Stimulated activated CD8-positive, alpha-beta memory T cell treated with anti-CD3 and anti-CD28 coated beads, Interleukin-4, amount 100 ng/mL, for 48 hours (primary cell): ENCODE results near the gene TBXAS1.

ENCODE experiments used
- DNase-seq: peaks from one replicate; pipeline ENCODE4 v3.0.0-alpha.2; 2020

The TBXAS1 gene

DNA sequence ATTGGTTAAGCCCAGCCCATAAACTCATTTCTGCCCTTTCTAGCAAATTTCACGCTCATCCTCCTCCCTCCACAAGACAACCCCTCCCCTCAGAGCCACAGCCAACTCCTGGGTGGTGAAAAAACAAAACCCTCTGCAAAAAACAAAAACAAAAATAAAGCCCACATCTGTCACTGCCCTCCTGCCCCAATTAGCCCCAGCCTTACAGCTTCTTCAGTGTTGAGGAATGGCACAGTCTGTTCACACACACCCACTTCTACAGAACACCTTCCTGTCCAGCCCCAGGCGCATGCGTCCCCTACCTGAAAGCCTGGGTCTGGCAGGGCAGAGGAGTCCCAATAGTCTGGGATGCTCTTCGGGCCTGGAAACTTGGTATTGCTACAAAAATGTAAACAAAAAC lies 199.2 kb downstream of the TBXAS1 start:
- no peak for DNase-seq

DNA sequence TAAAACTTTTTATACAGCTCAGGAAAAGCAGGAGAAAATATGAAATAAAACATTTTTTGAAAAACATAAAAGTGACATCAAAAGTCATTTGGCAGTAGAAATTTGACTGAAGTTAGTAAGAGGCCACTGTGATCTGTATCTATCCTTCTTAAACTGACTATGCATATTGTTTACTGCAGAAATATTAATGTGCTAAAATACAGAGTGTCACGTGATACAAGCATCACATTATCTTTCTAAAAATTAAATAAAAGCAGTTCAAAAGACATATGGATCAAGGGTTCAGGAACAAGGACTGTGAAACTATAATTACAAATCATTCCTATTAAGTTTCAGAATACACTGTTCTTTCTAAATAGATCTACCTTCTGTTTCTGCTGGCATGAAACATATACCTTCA lies 200.0 kb downstream of the TBXAS1 start:
- DNase-seq = no peak

DNA sequence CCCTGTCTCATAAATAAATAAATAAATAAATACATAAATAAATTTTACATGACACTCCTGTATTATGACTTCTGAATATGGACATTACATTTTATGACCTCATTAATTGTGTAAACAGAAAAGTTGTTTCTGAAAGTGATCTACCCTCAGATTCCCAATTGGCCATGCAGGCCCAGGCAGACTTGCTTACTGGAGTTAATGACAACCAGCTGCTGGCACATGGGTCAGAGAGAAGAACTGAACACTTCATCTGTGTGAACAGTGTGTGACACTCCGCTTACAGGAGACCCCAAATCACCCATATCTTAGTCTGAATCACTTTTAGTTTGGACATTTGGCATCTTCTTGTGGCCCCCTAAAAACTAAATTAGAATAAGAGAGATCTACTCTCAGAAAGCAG lies 202.3 kb downstream of the TBXAS1 start:
- no peak for DNase-seq

DNA sequence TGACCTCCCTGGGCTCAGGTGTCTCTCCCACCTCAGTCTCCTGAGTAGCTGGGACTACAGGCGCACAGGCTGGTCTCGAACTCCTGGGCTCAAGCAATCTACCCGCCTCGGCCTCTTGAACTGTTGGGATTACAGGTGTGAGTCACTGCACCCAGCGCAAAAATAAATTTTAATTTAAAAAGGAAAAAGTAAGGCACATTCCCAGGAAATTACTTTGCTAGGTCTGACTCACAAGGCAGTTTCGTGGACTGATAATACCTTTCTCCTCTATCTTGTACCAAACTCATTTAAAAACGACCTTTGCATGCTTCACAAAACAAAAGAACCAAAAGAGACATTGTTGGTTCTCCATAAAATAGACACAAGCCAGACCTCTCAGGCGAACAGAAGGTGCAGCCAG lies 204.0 kb downstream of the TBXAS1 start:
- no peak for DNase-seq

DNA sequence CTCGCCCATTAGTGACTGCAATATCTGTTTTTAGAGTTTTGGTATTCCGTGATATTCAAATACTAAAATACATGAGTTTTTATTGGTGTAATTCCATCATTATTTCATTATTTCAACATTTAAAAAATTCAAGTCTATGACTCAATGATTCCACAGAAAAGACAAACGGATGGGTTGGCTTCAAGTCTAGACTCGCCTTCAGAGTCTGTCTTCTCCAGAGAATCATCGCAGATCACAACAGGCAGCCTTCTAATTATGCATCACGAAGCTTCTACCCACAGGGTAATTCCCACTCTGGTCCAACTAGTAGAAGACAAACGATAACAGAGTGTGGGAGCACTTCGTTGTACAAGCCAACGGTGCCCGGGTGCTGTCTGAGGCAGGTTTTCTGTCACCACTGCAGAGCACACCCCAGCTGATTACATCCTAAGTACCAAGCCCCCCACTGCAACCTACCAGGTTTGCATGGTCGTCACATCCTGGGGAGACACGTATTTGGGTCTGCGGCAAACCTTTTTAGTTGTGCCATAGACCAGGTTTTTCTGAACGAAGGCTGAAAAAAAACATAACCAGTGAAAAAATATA lies 204.8 kb downstream of the TBXAS1 start:
- no peak for DNase-seq

DNA sequence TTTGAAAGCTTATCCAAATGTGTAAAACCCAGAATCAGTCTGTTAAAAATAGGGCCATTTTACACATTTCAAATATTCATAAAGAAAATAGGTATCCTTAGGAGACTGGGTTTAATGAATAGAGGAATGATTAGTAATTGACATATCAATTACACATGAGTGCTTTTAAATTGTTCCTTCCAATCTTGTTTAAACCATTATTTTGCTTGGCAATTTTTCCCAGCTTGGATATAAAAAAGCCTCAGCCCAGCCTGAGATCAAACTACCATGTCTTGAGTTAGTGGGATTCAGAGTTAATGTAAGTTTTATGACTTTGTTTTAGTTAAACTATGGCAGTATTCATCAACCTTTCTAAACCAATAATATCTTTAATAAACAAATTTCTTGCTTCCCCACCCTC lies 205.4 kb downstream of the TBXAS1 start:
- DNase-seq = no peak

DNA sequence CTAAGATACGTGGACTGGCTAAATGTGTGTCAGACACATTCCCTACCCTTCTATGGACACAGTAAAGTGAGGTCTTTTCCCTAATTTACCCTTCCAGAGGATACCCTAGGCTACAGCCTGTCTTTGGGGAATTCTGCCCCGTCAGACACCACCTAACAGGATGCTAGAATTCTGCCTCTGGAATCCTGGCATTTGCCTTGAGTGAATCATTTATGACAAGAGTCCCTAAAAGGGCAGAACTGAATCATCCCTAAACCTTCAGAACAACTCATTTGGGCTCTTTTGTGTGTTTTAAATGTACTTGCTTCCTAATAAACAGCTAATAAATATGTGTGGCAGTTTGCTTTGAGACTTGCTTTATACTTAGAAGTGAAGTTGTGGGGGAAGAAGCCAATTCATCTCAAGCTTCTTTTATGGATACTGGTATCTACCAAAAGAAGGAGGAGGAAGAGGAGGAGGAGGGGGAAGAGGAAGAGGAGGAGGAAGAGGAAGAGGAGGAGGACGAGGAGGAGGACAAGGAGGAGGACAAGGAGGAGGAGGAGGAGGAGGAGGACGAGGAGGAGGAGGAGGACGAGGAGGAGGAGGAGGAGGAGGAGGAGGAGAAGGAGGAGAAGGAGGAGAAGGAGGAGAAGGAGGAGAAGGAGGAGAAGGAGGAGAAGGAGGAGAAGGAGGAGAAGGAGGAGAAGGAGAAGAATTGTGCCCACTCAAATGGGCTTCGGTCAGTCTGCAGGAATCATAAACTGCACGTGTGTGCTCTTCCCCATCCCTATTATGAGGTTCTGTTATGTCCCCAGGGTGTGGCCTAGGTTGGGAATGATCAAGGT lies 206.5 kb downstream of the TBXAS1 start:
- DNase-seq = no peak

DNA sequence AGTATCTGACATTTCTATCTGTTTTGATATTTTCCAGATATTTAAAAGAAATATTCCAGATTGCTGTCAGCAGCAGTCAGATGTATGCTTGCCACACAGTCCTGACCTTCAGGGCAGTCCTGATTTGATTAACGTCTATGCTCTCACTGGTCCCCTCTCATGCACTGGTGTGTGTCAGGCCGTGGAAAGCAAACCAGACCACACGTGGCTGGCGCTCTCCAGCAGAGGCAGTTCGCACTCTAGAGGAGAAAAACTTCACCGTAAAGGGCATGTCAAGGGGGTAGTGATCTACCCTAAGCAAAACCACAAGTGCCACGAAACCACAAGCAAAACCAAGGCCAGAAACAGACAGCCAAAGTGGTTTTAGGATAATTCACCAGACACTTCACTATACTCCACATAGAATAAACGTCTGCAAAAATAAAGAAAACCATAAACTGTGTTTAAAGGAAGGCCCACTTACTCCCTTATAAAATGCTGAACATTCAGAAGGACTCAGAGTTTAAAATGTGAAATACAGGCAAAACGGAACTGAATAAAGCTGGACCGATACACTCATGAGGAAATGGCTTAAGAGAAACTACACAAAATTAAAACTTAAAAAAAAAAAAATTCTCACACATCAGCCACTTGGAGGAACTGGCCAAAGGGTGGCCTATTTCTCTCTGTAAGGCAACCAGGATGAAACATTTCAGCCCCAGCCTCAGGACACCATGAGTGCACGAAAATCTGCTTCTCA lies 207.3 kb downstream of the TBXAS1 start:
- DNase-seq = peak; percentile 26

DNA sequence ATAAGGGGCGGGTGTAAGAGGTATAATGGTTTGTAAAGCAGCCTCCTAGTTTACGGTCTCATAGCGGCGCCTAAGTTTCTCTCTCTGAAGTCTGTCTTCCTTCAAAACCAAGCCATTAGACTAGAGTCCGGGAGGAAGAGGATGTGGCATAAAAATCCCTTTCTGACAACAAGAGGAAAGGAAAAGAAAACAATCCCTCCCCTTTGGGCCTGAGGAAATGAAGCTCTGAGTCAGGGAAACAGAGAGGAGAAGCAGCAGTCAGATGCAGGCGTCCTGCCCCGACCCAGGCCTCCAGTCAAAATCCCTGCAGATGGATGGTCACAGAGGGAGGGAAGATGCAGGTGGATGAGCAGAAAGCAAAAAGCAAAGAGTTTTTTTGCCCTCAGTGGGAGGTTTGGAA lies 210.0 kb downstream of the TBXAS1 start:
- no peak for DNase-seq

DNA sequence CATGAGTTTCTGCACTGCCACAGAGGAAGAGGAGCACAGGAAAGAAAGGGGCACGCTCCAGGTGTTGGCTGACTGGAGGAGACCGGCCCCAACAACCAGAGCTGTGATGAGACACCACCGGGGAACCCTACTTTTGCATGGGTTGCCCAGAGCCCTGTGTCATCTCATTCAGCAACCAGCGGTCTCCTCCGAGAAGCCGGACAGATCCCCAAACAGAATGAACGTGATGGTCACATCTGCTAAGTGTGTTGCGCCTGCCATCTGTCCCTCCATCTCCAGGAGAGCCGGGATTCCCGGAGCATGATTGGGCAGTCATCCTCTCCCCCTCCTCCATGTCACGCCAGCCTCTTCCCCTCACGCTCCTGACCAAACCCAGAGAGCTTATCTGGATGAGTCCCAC lies 210.8 kb downstream of the TBXAS1 start:
- peak; percentile 5 for DNase-seq

DNA sequence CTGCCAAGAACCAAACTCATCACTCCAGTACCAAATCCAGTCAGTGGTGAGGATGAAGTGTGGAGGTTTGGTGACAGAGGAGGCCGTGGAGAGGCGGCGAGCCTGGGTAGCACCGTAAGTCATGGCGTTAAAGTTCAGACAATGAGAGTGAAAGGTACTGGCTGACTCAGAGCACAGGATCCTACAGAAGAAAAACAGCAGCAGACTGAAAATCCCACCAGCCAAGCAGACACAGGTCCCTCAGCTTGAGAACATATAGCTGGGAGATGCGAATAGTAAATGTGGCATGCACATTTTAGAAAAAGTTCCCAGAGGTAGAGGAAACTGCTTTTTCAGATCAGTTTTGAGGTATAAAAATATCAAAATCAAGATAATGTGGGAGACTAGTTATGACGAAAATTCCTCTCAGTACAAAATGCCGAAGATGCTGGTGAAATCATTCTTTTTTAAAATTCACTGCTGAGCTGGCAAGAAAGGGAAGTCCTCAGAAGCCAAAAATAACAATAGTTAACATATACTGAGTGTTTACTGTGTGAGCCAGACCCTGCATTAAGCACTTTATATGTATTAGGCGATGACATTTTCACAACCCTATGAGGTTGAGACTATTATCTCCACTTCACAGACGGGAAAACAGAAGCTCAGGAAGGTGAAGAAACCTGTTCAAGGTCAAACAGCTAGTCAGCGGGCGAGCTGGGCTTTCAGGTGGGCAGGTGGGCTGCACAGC lies 212.8 kb downstream of the TBXAS1 start:
- no peak for DNase-seq

DNA sequence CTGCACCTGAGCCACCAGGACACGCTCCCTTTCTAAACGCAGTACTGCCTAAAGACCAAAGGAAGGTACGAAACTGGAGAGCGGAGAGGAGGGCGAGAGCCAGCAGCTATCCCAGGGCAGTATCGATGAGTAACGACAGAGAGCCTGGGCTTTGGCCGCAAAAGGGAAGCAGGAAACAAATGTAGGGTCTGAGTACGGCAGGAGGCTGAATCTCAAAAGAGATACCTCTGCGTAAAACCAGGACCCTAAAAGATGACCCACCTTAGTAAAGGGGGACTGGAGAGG lies 213.3 kb downstream of the TBXAS1 start:
- DNase-seq = peak; percentile 10

DNA sequence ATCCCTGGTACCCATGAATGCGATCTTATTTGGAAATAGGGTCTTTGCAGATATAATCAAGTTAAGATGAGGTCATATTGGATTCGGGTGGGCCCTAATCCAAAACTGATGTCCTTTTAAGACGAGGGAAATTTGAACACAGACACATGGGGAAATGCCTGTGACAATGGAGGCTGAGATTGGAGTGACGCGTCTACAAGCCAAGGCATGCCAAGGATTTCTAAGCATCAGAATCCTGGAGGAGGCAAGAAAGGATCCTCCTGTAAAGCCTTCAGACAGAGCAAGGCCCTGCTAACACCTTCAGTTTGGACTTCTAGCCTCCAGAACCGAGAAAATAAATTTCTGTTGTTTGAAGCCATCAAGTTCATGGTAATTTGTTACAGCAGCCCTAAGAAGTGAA lies 215.2 kb downstream of the TBXAS1 start:
- DNase-seq = no peak

DNA sequence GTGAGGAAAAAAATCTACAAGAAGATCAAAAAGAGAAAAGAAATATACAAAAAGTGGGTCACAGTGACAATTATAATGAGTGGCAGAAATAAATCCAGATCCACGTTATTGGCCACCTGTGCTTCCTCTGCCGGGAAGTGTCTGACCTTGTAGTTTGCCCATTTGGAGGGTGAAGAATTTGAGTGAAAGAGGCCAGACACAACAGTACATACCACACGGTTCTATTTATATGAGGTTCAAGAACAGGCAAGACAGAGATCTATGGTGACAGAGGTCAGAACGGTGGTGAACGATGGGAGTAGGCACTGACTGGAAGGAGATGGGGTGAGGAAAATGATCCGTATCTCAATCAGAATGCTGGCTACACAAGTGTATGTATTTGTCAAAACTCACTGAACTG lies 216.6 kb downstream of the TBXAS1 start:
- no peak for DNase-seq

DNA sequence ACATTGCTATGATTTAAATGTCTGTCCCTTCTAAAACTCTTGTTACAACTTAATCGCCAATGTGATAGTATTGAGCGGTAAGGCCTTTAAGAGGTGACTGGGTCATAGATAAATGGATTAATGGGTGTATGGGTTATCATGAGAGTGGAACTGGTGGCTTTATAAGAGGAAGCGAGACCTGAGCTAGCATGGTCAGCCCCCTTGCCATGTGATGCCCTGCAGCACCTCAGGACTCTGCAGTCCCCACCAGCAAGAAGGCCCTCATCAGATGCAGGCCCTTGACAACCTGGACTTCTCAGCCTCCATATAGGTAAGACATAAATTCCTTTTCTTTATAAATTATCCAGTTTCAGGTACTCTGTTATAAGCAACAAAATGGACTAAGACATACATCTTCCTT lies 218.1 kb downstream of the TBXAS1 start:
- no peak for DNase-seq

DNA sequence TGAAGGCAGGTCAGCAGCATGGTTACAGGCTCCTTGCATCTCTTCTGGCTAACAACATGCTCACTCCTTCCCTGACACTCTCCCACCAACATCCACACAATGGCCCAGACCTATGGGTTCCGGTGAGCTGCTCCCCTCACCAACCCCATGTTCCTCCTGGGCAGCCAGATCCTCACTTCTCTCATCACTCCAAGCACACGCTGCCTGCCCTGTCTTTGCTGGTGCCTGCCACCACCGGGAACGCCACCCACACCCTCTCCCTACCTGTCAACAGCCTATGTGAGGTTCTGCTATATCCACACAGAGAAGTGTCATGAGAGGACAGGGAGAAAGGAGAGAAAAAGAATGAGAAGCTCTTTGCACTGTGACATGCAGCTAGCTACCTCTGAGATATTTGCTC lies 219.1 kb downstream of the TBXAS1 start:
- no peak for DNase-seq

DNA sequence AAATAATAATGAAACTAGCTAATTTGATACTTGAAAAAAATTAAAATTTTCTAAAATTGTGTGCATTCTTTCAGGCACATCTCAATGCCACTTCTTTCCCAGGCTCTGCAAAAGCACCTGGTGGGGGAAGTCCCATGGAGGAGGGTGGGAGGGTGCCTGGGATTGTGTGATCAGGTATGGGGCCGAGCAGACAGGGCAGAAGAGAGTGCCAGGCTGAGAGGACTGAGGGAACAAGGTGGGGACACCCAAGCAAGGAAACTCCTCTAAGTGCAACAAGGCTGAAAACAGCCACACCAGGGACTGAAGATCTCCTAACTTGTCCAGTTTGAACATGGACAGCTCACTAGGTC lies 219.9 kb downstream of the TBXAS1 start:
- no peak for DNase-seq

DNA sequence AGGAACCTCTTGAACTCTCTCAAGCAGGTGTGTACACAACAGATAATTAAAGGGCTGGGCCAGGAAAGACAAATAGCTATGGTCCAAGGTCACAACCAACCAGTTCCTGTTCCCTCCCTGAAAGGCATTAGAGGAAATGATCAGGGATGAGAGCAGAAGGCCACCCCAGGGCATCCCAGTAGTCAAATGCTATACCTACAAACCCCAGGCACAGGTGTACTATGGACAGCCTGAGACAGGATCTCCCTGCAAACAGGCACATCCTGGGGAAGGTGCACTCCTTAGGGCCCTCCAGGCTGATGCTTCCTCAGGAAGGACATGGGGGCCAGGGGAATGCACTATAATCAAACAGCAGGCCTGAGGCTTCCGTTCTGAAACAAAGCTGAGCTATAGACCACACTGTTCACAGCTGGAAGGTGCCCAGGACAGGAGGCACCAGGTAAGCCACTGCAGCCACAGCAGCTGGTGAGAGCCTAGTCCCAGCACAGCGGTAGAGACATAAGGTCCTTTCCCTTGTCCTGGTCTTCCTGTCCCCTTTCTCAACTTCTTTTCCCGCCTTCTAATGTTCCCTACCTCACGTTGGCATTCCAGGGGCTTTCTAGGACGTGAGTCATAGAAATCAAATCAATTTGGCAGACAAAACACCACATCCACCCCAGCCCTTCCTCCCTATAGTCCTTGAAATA lies 220.4 kb downstream of the TBXAS1 start:
- no peak for DNase-seq

DNA sequence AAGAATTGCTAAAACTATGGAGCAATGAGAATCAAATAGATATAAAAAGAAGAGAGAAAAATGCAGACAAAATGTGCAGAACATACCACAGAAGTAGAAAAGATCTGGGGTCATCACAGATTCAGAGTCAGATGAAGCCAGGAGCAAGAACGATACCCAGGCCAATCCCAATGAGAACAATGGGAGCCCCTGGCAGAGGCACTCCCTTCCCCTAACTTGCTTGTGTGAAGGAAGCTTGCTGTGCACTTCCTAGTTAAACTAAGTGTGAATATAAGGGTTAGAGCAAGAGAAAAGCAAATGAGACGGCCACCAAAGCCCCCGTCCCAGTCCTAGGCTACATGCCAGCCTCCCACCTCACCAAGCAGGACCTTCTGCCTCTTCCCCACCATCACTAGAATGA lies 221.0 kb downstream of the TBXAS1 start:
- no peak for DNase-seq

DNA sequence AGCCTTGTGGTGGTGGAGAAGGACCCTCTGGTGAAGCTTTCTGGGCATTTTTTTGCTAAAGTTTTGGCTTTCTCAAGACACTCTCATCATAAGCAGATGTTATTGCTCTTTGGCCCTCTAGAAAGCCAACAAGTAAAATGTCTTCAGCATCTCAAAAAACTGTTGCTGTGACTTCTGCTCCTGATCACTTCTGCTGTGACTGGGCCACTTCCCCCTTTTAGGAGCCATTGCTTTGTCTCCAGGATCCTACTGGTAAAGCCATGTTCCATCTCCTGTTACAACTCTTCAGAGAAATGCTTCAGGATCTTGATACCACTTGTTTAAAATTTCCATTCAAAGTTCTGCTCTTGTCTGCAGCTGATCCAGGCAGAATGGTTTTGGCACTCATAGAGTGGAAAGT lies 222.8 kb downstream of the TBXAS1 start:
- DNase-seq = no peak

DNA sequence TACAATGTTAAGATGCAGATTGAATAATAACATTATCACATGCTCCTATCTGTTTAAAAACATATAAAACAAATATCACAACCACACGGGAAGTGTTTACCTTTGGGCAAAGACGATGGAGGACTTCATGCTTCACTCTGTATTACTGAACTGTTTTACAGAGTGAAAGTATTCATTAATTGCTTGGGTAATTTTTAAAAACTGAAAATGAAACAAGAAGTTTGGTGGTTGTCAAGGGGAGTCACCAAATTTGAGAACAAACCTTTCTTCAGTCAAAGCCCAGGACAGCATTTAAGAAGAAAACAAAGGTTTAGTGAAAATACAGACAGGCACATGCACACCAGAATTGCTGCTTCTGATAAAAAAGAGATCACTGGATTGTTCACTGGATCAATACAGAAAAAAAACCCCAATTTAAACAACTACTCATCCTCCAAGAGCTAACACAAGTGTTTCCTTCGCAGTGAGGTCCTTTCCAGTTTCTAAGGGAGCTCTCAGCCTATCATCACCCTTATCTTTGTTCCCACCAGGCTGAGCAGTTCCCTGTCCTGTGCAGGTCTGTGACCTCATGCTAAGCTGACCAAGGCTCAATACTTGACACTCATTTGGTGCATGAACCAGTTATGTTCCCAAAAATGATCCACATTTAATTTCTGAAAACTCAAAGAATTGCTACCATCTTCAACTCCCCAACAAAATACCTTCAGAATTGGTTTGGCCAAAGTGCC lies 224.9 kb downstream of the TBXAS1 start:
- no peak for DNase-seq

DNA sequence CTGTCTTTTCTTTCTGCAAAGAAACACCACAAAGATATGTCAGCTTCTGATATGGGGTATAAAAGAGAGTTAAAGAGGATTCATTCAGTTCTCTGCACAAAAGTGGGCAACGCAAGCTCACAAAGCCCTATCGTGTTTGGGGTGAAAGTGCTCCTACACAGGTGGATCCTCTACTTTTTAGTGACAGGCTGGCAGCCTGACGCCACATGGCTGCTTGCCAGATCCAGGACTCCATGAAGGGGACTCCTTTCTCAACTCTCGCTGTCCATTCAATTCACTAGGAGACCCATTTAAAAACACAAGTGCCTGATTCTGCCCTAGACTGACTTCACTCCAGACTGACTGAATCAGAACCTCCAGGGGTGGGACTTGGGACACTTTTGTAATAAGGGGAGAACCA lies 225.7 kb downstream of the TBXAS1 start:
- no peak for DNase-seq

DNA sequence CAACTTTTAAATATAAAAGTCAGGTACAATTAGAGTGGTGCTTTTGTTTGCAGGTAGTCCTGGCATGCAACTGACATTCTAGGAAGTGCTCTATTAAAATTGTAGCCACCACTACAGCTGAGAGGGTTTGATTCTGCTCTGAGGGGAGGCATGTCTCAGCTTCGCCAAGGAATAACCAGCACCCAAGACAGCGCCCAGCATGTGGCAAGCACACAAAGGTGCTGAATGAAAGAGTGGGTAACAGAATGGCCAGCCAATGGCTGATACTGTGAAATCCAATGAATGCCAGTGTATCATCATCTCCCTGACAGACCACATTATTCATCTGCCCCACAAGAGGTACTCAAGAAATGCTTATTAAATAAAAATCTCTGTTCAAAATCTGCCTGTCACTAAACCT lies 226.8 kb downstream of the TBXAS1 start:
- DNase-seq = no peak
